Muscle layer of colon (tissue), 2 donors: Measurements from ENCODE around the gene PHF23.
A peak's percentile ranks its signal among the peaks of the same experiment; 100 is the strongest.

Experiments
- H3K27ac ChIP-seq: one replicate; pipeline ENCODE4 v1.7.0; 2013; ENCODE audit warnings: low read depth, mild to moderate bottlenecking, low read length, moderate library complexity
- H3K27me3 ChIP-seq, 2 donors: one replicate each; pipeline ENCODE4 v1.7.0; 2013; ENCODE audit warnings: low read length in 2 of 2, mild to moderate bottlenecking in 2 of 2; ENCODE audit not compliant: insufficient read depth in 2 of 2, control insufficient read depth in 1 of 2
- H3K36me3 ChIP-seq: one replicate; pipeline ENCODE4 v1.7.0; 2013; ENCODE audit warnings: mild to moderate bottlenecking, low read length; ENCODE audit not compliant: insufficient read depth
- H3K4me1 ChIP-seq: one replicate; pipeline ENCODE4 v1.7.0; 2013; ENCODE audit warnings: mild to moderate bottlenecking, low read length; ENCODE audit not compliant: insufficient read depth
- H3K4me3 ChIP-seq, 2 donors: one replicate each; pipeline ENCODE4 v1.7.0; 2013; ENCODE audit warnings: low read length in 2 of 2, low read depth in 1 of 2, mild to moderate bottlenecking in 1 of 2, moderate library complexity in 1 of 2
- H3K9ac ChIP-seq: one replicate; pipeline ENCODE4 v1.7.0; 2013; ENCODE audit warnings: low read length
- H3K9me3 ChIP-seq: one replicate; pipeline ENCODE4 v1.7.0; 2013; ENCODE audit warnings: mild to moderate bottlenecking, low read length
- donor health status: abdominal sarcoma.
- donor health status: Adenocarcinoma of cecum.

The PHF23 gene

GRCh38 chr17:7222093-7222971 lies 16.9 kb downstream of the PHF23 start:
- H3K27ac ChIP-seq, result no peak overlapping the region
- H3K4me1 ChIP-seq, result peaks cover 32% of the 10 kb centered on the region
- H3K9me3 ChIP-seq, result no peaks in the 10 kb centered on the region
- peaks cover 51% of the 10 kb centered on the region for H3K36me3 ChIP-seq
- H3K4me3 ChIP-seq, result no peak overlapping the region
- no peak overlapping the region for H3K9ac ChIP-seq
- H3K27me3 ChIP-seq, result no peaks in the 10 kb centered on the region

GRCh38 chr17:7221278-7222092 lies 17.8 kb downstream of the PHF23 start:
- H3K36me3 ChIP-seq, result peaks cover 43% of the 10 kb centered on the region

GRCh38 chr17:7220593-7221277 lies 18.5 kb downstream of the PHF23 start:
- H3K36me3 ChIP-seq, result peaks cover 35% of the 10 kb centered on the region

More at GRCh38 chr17:7221278-7222092, 17.8 kb downstream of the PHF23 start:
- H3K9ac ChIP-seq, result peak overlapping the region; percentile 88
- peaks cover 36% of the 10 kb centered on the region for H3K4me1 ChIP-seq
- no peaks in the 10 kb centered on the region for H3K9me3 ChIP-seq
- H3K4me3 ChIP-seq, result peak overlapping the region in 1 of 2 donors; percentile 84
- peak overlapping the region; percentile 95 for H3K27ac ChIP-seq
- no peaks in the 10 kb centered on the region for H3K27me3 ChIP-seq

GRCh38 chr17:7219812-7220592 lies 19.3 kb downstream of the PHF23 start, which contains the start of the genes ACADVL and DLG4:
Gene ACADVL (plus strand): TSS chr17:7219938. CDS start chr17:7219985, 47 bp downstream.
Gene DLG4 (minus strand): TSS chr17:7219836.
- Histone ChIP-seq H3K27ac (peak within 1 kb of the TSS; percentile 95), H3K36me3 (peaks cover 29% of the 10 kb centered on the region), H3K4me1 (peaks cover 49% of the 10 kb centered on the region), H3K9me3 (no peaks in the 10 kb centered on the region), H3K27me3 (no peaks in the 10 kb centered on the region), H3K9ac (peak within 1 kb of the TSS; percentile 88), H3K4me3 (peak within 1 kb of the TSS; percentile 84 to 96)

More at GRCh38 chr17:7220593-7221277, 18.5 kb downstream of the PHF23 start:
- H3K9ac ChIP-seq, result peak overlapping the region; percentile 88
- H3K4me3 ChIP-seq, result peak overlapping the region; percentile 84 to 96
- no peaks in the 10 kb centered on the region for H3K27me3 ChIP-seq
- no peaks in the 10 kb centered on the region for H3K9me3 ChIP-seq
- H3K27ac ChIP-seq, result peak overlapping the region; percentile 95
- H3K4me1 ChIP-seq, result peaks cover 43% of the 10 kb centered on the region

- peaks cover 29% of the 10 kb centered on the region for H3K36me3 ChIP-seq
- peaks cover 49% of the 10 kb centered on the region for H3K4me1 ChIP-seq
- H3K27ac ChIP-seq, result peak overlapping the region; percentile 95
- H3K9ac ChIP-seq, result peak overlapping the region; percentile 88
- H3K9me3 ChIP-seq, result no peaks in the 10 kb centered on the region
- no peaks in the 10 kb centered on the region for H3K27me3 ChIP-seq
- peak overlapping the region; percentile 84 to 96 for H3K4me3 ChIP-seq
Measured at GRCh38 chr17:7219229-7219811, 19.9 kb downstream of the PHF23 start.

- H3K27me3 ChIP-seq, result no peaks in the 10 kb centered on the region
- H3K4me1 ChIP-seq, result peaks cover 53% of the 10 kb centered on the region
- H3K4me3 ChIP-seq, result peak overlapping the region in 1 of 2 donors; percentile 79
- H3K36me3 ChIP-seq, result peaks cover 24% of the 10 kb centered on the region
- H3K27ac ChIP-seq, result peak overlapping the region; percentile 95
- H3K9me3 ChIP-seq, result no peaks in the 10 kb centered on the region
- H3K9ac ChIP-seq, result peak overlapping the region; percentile 88
Measured at GRCh38 chr17:7218758-7219157, 20.5 kb downstream of the PHF23 start.

- Histone ChIP-seq H3K4me1 (peaks cover 58% of the 10 kb centered on the region), H3K36me3 (peaks cover 18% of the 10 kb centered on the region), H3K4me3 (peak overlapping the region in 1 of 2 donors; percentile 79), H3K27ac (peak overlapping the region; percentile 77), H3K9ac (peak overlapping the region; percentile 86), H3K9me3 (no peaks in the 10 kb centered on the region), H3K27me3 (no peaks in the 10 kb centered on the region)
Measured at GRCh38 chr17:7218166-7218565, 21.1 kb downstream of the PHF23 start.

GRCh38 chr17:7217113-7217987 lies 21.9 kb downstream of the PHF23 start:
- Histone ChIP-seq H3K27me3 (no peaks in the 10 kb centered on the region), H3K9me3 (no peaks in the 10 kb centered on the region), H3K4me3 (peak overlapping the region; percentile 66 to 79), H3K27ac (peak overlapping the region; percentile 83), H3K36me3 (peaks cover 10% of the 10 kb centered on the region), H3K4me1 (peaks cover 60% of the 10 kb centered on the region), H3K9ac (peak overlapping the region; percentile 86)

- Histone ChIP-seq H3K27me3 (no peaks in the 10 kb centered on the region), H3K9ac (peak overlapping the region; percentile 61), H3K36me3 (peaks cover 6% of the 10 kb centered on the region), H3K4me3 (peak overlapping the region; percentile 53 to 66), H3K27ac (peak overlapping the region; percentile 83), H3K9me3 (no peaks in the 10 kb centered on the region), H3K4me1 (peaks cover 65% of the 10 kb centered on the region)
Measured at GRCh38 chr17:7216242-7217112, 22.8 kb downstream of the PHF23 start.
